ENCODE data around the gene C14orf119. TPM values are rescaled to one million over a fixed set of nuclear protein-coding genes. Genes with fewer than 3 reads are reported as not detected.

C14orf119 gene, protein sequence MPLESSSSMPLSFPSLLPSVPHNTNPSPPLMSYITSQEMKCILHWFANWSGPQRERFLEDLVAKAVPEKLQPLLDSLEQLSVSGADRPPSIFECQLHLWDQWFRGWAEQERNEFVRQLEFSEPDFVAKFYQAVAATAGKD
- 10 to 100 TPM; 41.2 to 55.2 TPM for total RNA-seq

DNA sequence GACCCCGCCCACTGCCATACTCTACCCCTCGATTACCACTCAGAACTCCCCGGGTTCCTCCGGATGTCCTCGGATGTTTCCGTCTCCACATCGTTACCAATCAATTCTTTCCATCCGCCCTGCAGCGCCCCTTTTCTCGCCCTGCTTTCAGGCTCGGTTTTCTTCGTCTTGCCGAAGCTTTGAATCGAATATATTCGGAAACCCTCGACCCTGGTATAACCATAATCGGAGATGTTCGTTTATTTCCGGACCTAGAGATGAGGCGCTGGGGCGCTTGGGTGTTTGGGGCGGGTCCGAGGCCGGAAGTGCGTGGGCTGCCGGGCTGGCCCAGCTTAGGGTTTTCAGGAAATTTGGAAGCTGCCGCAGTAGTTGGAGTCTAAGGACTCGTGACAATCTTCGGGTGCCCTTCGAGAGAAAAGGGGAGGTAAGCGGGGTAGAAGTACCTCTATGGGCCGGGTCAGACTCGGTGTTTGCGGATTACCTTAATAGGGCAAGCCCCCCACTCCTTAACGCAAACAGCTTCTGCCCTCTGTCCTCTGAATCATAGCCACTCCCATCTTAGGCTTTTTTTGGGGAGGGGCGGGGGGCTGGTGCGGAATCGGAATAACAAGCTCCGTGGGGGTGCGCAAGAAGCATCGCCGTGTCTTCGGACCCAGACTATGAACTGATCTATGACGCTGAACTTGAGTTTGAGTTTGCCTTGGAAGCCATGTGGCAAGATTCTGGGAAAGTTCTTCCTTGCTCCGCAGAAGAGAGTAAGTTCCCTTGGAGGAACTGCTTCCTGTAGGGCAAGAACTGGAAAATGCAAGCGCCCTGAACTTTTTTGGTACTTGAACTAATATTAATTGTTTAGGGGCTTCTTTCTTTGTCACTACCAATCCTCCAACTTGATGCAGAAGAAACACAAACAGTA is at the start of gene C14orf119:
Gene C14orf119 (plus strand): TSS at position 310 of the 913 bp plus-strand sequence. CDS start 2,154 bp downstream, outside the sequence.
- Mint-ChIP-seq H3K4me3 (no peak within 1 kb of the TSS), H3K36me3 (peaks cover 6% of the 10 kb centered on the region), H3K9me3 (no peaks in the 10 kb centered on the region)

DNA sequence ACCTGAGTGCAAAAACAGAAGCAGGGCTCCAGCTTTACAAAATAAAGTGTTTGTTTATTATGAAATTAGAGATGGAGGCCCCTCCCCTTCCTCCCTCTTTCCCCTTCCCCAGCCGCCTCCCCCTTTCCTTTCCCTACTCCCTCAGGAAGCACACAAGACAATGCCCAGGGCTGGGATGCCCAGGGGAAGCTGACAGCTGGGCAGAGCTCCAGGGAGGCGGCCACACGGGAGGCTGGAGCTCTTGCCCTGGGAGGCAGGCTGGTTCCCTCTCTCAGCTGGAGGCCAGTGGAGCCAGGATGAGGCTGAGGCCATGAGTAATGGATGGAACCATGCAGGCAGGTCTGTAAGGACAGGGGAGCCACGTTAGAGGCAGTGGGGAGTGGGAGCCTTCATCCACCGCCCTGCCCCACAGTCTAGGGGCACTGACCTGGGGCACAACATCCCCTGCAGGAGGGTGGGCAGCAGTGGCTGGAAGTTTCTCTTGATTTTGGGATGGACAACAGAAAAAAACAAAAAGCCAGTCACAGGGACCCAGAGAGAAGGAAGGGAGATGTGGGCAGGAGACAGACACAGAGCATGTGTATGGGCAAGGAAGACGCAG is 48.2 kb upstream of the C14orf119 start:
- DNase-seq (ENCODE audit: low spot score) (no peak), ATAC-seq (no peak)
- peaks cover 0 to 4% of the 10 kb centered on the region in 2 donors for H3K27me3 Mint-ChIP-seq
- H3K36me3 Mint-ChIP-seq: no peaks in the 10 kb centered on the region
- H3K27ac Mint-ChIP-seq: no peak overlapping the region
- H3K4me3 Mint-ChIP-seq: no peak overlapping the region
- no peaks in the 10 kb centered on the region for H3K4me1 Mint-ChIP-seq (ENCODE audit: low read depth in 2 of 2)
- no peaks in the 10 kb centered on the region for H3K9me3 Mint-ChIP-seq

More for the DNA sequence above, at the start of gene C14orf119:
- peak; percentile 99 for DNase-seq (ENCODE audit: low spot score)
- ATAC-seq: peak; percentile 95 to 96
- no peak within 1 kb of the TSS for H3K27ac Mint-ChIP-seq
- no peaks in the 10 kb centered on the region for H3K27me3 Mint-ChIP-seq
- H3K4me1 Mint-ChIP-seq (ENCODE audit: low read depth in 2 of 2): peaks cover 16 to 30% of the 10 kb centered on the region in 2 donors

DNA sequence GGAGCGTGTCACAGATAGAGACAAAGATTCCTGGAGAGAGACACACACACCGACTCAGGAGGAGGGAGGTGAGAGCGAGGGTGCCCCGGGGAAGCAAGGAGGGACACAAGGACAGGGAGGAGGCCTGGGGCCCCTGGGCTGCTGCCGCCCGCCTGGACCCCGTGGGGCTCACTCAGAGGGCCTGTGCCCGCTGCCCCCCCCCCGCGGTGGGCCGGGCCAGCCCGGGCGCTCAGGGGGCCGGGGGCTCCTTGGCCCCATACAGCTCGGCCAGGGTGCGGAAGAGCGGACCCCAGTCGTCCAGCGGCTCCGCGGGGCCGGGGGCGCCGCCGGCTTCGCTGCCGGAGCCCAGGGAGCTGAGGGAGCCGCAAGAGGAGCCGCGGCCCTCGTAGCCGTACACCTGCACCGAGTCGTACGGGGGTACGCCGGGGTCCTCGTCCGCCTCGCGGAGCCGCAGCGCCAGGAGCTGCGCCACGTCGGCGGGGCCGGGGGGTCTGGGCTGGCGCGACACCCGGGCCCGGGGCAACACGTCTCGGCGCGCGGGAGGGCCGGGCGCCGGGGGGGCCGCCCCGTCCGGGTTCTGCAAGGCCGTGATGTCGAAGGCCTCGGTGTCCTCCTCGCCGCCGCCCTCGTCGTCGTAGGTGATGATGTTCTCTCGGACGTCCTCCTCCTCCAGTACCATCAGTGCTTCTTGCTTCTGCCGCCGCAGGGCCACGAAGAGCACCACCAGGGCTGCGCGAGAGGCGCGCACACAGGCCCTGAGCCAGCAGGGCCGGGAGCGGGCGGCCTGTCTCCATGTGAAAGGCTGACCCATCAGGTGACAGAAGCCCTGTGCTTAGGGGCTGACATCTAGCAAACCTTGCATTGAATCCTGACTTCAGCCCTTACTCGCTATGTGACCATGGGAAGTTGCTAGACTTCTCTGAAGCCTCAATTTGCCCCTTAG is 47.3 kb upstream of the C14orf119 start:
- no peak overlapping the region for H3K4me3 Mint-ChIP-seq
- DNase-seq (ENCODE audit: low spot score): no peak
- no peaks in the 10 kb centered on the region for H3K9me3 Mint-ChIP-seq
- H3K4me1 Mint-ChIP-seq (ENCODE audit: low read depth in 2 of 2): peaks cover 0 to 1% of the 10 kb centered on the region in 2 donors
- H3K27me3 Mint-ChIP-seq: peaks cover 0 to 4% of the 10 kb centered on the region in 2 donors
- H3K27ac Mint-ChIP-seq: no peak overlapping the region
- ATAC-seq: no peak
- H3K36me3 Mint-ChIP-seq: no peaks in the 10 kb centered on the region

DNA sequence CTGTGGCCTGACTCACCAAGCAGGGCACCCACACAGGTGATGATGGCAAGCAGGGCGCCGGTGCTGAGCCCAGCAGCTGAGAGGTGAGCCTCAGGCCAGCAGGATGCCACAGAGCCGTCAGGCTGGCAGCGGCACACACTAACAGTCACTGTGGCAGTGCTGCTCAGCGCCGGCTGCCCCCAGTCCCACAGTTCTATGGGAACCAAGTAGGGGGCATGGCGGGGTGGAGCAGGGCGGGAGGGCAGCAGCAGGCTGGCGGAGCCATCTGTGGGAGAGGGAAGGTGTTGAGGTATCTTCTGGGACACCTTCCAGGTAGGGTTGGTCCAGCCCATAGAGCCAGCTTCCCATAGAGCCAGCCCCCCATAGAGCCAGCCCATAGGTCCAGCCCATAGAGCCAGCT is 46.3 kb upstream of the C14orf119 start:
- H3K27ac Mint-ChIP-seq: no peak overlapping the region
- ATAC-seq: no peak
- DNase-seq (ENCODE audit: low spot score): no peak
- H3K9me3 Mint-ChIP-seq: no peaks in the 10 kb centered on the region
- no peak overlapping the region for H3K4me3 Mint-ChIP-seq
- peaks cover 0 to 3% of the 10 kb centered on the region in 2 donors for H3K4me1 Mint-ChIP-seq (ENCODE audit: low read depth in 2 of 2)
- peaks cover 0 to 4% of the 10 kb centered on the region in 2 donors for H3K27me3 Mint-ChIP-seq
- H3K36me3 Mint-ChIP-seq: no peaks in the 10 kb centered on the region

DNA sequence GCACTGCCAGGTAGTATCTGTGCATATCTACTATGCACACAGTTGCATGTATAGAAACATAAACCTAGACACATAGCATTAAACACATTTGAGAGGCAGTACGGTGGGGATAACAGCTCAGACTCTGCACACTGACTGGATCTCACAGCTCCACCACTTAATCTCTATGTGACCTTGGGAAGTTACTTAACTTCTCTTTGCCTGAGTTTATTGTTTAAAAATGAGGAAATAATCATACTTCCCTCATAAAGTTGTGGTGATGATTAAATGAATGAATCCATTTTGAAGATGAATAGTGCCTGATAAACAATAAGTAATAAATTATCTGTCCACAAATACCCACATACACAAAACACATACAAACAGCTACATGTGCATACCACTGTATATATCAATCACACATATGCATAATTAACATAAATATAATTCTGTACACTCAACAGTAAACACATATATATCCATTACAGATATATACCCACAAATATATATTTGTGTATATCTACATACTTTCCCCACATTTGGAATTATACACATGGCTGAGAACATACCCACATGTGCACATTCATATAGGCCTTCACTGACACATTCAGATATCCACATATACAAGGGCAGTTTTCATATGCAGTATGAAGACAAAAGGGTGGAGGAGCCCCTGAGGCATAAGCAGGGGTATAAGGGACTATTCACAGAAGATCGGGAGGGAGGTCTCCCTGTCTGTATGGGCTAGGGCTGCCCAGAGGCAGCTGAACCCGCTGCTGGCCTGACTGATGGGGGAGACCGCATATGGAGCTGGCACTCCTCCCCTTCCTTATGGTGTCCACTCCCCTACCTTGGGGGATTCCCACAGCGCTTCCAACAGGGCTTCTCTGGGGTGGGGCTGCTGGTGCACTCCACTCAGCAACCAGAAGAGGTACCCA is 43.9 kb upstream of the C14orf119 start:
- Mint-ChIP-seq H3K27me3 (peaks cover 4 to 7% of the 10 kb centered on the region in 2 donors), H3K36me3 (no peaks in the 10 kb centered on the region), H3K27ac (no peak overlapping the region), H3K4me1 (ENCODE audit: low read depth in 2 of 2) (peaks cover 7 to 11% of the 10 kb centered on the region in 2 donors), H3K4me3 (no peak overlapping the region), H3K9me3 (no peaks in the 10 kb centered on the region)
- no peak for ATAC-seq
- no peak for DNase-seq (ENCODE audit: low spot score)

DNA sequence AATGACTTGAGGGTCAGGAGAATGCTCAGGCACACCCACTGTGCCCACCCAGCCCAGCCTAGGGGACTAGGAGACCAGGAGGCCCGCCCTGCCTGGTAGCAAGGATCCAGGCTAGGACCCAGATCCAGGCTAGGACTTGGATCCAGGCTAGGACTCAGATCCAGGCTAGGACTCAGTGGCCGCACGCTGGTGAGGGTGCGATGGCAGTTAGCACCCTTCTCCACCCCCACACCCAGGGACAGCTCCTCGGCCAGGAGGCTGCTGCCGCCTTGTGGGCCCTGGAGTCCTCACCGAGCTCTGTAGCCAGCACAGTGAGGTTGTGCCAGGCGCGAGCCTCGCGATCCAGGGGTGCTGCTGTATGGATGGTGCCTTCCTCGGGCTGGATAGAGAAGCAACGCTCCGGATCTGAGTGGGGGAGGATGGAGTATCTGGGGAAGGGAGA is 43.1 kb upstream of the C14orf119 start:
- Mint-ChIP-seq H3K27ac (no peak overlapping the region), H3K4me1 (ENCODE audit: low read depth in 2 of 2) (peaks cover 15 to 18% of the 10 kb centered on the region in 2 donors), H3K4me3 (no peak overlapping the region), H3K36me3 (no peaks in the 10 kb centered on the region), H3K9me3 (no peaks in the 10 kb centered on the region), H3K27me3 (peaks cover 7 to 9% of the 10 kb centered on the region in 2 donors)
- DNase-seq (ENCODE audit: low spot score) (no peak), ATAC-seq (no peak)

DNA sequence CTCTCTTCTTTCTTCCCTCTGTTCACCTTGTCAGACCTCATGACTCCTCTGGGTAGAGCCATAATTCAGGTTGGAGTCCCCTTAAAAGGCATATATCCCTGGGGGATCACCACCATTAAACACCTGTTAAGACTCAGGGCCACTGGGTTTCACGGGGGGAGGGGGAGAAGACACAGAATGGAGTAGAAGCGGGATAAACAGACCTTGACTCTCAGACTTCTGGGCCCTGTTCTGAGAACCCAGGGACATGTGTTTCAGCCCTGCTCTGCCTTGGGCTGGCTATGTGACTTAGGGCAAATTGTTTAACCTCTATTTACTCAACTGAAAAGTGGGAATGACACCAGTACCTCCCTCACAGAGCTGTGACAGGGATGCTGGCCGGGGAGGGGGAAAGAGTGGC is 42.6 kb upstream of the C14orf119 start:
- DNase-seq (ENCODE audit: low spot score) (no peak), ATAC-seq (no peak)
- no peak overlapping the region for H3K4me3 Mint-ChIP-seq
- H3K9me3 Mint-ChIP-seq: no peaks in the 10 kb centered on the region
- no peak overlapping the region for H3K27ac Mint-ChIP-seq
- peaks cover 15 to 18% of the 10 kb centered on the region in 2 donors for H3K4me1 Mint-ChIP-seq (ENCODE audit: low read depth in 2 of 2)
- H3K27me3 Mint-ChIP-seq: peaks cover 4 to 7% of the 10 kb centered on the region in 2 donors
- no peaks in the 10 kb centered on the region for H3K36me3 Mint-ChIP-seq

DNA sequence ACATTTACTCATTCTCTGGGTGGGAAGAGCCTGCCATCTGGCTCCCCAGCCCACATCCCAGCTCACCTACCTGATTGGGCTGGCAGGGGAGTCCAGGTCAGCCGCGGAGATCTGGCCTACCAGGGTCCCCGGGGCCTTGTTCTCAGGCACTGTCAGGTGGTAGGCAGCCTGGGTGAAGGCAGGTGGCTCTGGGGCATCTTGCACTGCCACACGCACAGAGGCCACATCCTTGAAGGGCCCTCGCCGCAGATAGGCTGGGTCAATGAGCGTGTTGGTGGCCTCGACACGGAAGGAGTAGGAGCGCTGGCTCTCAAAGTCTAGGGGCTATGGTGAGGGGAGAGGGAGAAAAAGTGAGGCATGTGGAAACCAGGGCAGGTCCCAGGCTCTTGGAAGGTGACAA is 41.9 kb upstream of the C14orf119 start:
- Mint-ChIP-seq H3K27me3 (peaks cover 4 to 7% of the 10 kb centered on the region in 2 donors), H3K9me3 (no peaks in the 10 kb centered on the region), H3K4me1 (ENCODE audit: low read depth in 2 of 2) (peaks cover 19 to 23% of the 10 kb centered on the region in 2 donors), H3K36me3 (no peaks in the 10 kb centered on the region), H3K27ac (no peak overlapping the region), H3K4me3 (no peak overlapping the region)
- no peak for DNase-seq (ENCODE audit: low spot score)
- no peak for ATAC-seq

DNA sequence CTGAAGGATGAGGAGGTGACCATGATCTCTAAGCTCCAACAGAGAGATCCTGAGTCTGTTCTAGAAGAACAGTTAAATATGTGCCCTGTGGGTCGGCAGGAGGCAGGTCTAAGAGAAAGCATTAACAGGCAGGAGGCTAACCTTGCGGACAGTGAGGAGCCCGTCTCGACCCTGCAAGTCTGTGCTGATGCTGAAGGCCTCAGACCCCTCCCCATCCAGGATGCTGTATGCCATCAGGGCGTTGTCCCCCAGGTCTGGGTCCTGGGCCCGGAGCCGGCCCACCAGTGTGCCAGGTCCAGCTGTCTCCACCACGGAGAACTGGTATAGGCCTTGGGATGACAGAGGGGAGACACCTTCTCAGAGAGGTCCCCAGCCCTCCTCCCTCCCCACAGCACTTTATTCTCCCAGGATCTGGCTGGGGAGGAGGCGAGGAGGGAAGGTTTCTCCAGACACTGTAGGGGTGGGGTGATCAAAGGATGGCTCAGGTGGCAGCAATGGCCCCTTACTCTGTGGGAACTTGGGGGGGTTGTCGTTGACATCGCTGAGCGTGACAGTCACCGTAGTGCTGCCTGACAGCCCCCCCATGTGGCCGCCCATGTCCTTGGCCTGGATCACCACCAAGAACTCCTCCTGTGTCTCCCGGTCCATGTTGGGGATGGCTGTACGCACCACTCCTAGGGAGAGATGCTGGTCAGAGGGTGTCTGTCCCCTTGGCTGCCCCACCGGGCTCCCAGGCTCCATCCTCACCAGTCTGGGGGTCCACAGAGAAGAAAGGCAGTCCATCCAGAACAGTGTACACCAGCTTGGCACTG is 41.1 kb upstream of the C14orf119 start:
- Mint-ChIP-seq H3K4me1 (ENCODE audit: low read depth in 2 of 2) (peaks cover 21 to 23% of the 10 kb centered on the region in 2 donors), H3K9me3 (no peaks in the 10 kb centered on the region), H3K36me3 (peaks cover 3% of the 10 kb centered on the region), H3K27me3 (peaks cover 4 to 7% of the 10 kb centered on the region in 2 donors), H3K27ac (peak overlapping the region in 1 of 2 donors; percentile 23), H3K4me3 (no peak overlapping the region)
- DNase-seq (ENCODE audit: low spot score) (no peak), ATAC-seq (no peak)

DNA sequence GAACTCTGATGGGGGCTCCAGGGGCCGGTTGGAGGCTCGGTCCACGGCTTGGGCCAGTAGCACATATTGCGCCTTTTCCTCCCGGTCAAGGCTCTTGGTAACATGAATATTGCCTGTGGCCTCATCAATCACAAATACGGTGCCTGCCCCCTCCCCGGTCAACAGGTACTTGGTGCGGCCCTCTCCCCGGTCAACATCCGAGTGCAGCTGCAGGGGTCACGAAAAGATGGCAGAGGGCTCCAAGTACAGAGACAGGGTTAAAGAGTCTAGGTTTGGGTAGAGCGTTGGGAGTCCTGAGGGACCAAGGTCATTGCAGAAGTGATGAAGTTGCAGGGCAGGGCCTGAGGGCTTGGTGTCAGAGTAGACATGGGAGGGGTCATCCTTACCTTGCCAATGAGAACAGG is 40.2 kb upstream of the C14orf119 start:
- ATAC-seq: no peak
- H3K4me3 Mint-ChIP-seq: no peak overlapping the region
- H3K36me3 Mint-ChIP-seq: peaks cover 6% of the 10 kb centered on the region
- H3K9me3 Mint-ChIP-seq: no peaks in the 10 kb centered on the region
- H3K27ac Mint-ChIP-seq: no peak overlapping the region
- H3K27me3 Mint-ChIP-seq: peaks cover 4 to 7% of the 10 kb centered on the region in 2 donors
- H3K4me1 Mint-ChIP-seq (ENCODE audit: low read depth in 2 of 2): peaks cover 23 to 24% of the 10 kb centered on the region in 2 donors
- DNase-seq (ENCODE audit: low spot score): no peak

DNA sequence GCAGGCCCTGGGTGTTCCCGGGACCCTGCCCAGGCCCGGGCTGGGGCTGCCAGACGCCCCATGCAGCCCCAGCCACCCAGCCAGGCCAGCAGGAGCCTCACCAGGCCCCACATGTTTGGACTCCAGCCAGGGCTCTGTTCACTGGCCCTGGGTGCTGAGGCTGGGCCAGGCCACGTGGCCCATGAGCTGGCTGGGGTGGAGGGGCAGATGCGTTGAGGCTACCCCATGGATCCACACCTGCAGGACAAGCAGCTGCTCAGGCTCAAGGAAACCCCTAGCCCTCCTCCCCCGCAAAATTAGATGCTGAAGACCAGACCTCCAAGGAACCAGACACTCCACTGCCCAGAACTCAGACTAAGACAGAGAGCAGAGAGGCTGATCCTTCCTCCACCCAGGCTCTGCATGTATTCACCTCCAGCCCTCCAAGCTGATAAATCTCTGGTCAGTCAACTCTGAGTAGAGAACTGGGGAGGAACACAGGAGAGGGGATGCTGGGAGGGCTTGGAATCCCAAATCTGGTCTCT is 39.6 kb upstream of the C14orf119 start:
- DNase-seq (ENCODE audit: low spot score) (no peak), ATAC-seq (no peak)
- Mint-ChIP-seq H3K4me1 (ENCODE audit: low read depth in 2 of 2) (peaks cover 23 to 24% of the 10 kb centered on the region in 2 donors), H3K27ac (peak overlapping the region in 1 of 2 donors; percentile 63), H3K27me3 (peaks cover 4 to 7% of the 10 kb centered on the region in 2 donors), H3K9me3 (no peaks in the 10 kb centered on the region), H3K36me3 (peaks cover 6% of the 10 kb centered on the region), H3K4me3 (peak overlapping the region; percentile 88)

All from natural killer cell treated with Interleukin-12 subunit alpha and Interleukin-12 subunit beta and Interleukin-15 and Interleukin-18, amount 100 ng/mL, for 72 hours (primary cell).